ENCODE results near the gene CFDP1. TPM values are rescaled to one million over a fixed set of nuclear protein-coding genes. Genes with fewer than 3 reads are reported as not detected.

CFDP1 gene
- total and polyA plus RNA-seq, 2 of the 13 experiments (the other 11 are each of a cell fraction or from before 2014, with no cell fraction given), result 78.6 to 153 TPM

DNA sequence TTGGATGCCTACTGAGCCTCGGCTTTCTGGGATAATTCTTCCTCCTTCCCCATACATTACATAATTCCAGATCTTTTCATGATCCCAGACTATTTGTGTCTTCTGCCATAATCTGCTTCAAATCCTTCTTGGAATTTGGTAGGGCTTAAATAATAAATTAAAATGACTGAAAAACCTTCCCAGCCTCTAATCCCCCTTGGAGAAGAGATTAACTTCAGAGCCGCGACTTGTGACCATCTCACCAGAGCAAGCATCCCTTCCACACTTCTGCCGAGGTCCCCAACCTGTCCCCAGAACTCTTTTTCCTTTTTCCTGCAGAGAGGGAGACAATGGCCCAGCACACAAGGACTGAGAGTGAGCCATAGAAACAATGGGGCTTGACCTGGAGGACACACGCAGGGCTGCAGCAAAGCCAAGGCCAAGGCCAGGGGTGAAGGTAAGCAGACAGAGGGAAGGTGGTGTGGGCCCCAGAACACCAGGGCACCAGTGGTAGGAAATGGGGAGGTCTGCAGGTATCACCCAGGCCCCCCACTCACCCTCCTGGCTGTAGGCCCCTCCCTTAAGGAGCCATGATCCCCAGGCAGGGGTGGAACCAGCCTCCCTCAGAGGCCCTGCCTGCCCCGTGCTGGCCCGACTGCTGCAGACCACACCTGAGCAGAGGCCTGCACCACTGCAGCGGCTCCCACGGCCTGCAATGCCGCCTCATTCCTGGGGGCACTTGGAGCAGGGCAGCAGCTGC, 172.3 kb downstream of the CFDP1 start (continued):
- TF ChIP-seq TEAD3 (CRISPR knock-in tag; optimal IDR thresholded peaks at IDR 0.05; ENCODE audit: borderline replicate concordance) (peak; percentile 55), USF2 (IDR thresholded peaks at IDR 0.05; ENCODE audit: low read depth, low read length) (no peak), USF2 (CRISPR knock-in tag; IDR thresholded peaks at IDR 0.05; ENCODE audit: borderline replicate concordance) (no peak), MAX (IDR thresholded peaks at IDR 0.05) (no peak; the same call in 1 of the 2 replicates), ZNF660 (CRISPR knock-in tag; IDR thresholded peaks at IDR 0.05; ENCODE audit: borderline replicate concordance, low read depth) (no peak), EZH2 (conservative IDR thresholded peaks at IDR 0.05; ENCODE audit: low read depth, low read length) (no peak), NFE2L1 (CRISPR knock-in tag; IDR thresholded peaks at IDR 0.05; ENCODE audit: borderline replicate concordance) (no peak), PCBP2 (optimal IDR thresholded peaks at IDR 0.05; ENCODE audit: low read depth, low read length, poor library complexity, severe bottlenecking) (no peak), TFE3 (CRISPR knock-in tag; IDR thresholded peaks at IDR 0.05) (no peak), ZEB1 (IDR thresholded peaks at IDR 0.05; ENCODE audit: insufficient replicate concordance, low read depth) (no peak), NRL (CRISPR knock-in tag; IDR thresholded peaks at IDR 0.05; ENCODE audit: borderline replicate concordance) (no peak), TRIM22 (IDR thresholded peaks at IDR 0.05) (no peak), MLX (CRISPR knock-in tag; IDR thresholded peaks at IDR 0.05) (no peak)
- TF ChIP-seq, protein P1, sequence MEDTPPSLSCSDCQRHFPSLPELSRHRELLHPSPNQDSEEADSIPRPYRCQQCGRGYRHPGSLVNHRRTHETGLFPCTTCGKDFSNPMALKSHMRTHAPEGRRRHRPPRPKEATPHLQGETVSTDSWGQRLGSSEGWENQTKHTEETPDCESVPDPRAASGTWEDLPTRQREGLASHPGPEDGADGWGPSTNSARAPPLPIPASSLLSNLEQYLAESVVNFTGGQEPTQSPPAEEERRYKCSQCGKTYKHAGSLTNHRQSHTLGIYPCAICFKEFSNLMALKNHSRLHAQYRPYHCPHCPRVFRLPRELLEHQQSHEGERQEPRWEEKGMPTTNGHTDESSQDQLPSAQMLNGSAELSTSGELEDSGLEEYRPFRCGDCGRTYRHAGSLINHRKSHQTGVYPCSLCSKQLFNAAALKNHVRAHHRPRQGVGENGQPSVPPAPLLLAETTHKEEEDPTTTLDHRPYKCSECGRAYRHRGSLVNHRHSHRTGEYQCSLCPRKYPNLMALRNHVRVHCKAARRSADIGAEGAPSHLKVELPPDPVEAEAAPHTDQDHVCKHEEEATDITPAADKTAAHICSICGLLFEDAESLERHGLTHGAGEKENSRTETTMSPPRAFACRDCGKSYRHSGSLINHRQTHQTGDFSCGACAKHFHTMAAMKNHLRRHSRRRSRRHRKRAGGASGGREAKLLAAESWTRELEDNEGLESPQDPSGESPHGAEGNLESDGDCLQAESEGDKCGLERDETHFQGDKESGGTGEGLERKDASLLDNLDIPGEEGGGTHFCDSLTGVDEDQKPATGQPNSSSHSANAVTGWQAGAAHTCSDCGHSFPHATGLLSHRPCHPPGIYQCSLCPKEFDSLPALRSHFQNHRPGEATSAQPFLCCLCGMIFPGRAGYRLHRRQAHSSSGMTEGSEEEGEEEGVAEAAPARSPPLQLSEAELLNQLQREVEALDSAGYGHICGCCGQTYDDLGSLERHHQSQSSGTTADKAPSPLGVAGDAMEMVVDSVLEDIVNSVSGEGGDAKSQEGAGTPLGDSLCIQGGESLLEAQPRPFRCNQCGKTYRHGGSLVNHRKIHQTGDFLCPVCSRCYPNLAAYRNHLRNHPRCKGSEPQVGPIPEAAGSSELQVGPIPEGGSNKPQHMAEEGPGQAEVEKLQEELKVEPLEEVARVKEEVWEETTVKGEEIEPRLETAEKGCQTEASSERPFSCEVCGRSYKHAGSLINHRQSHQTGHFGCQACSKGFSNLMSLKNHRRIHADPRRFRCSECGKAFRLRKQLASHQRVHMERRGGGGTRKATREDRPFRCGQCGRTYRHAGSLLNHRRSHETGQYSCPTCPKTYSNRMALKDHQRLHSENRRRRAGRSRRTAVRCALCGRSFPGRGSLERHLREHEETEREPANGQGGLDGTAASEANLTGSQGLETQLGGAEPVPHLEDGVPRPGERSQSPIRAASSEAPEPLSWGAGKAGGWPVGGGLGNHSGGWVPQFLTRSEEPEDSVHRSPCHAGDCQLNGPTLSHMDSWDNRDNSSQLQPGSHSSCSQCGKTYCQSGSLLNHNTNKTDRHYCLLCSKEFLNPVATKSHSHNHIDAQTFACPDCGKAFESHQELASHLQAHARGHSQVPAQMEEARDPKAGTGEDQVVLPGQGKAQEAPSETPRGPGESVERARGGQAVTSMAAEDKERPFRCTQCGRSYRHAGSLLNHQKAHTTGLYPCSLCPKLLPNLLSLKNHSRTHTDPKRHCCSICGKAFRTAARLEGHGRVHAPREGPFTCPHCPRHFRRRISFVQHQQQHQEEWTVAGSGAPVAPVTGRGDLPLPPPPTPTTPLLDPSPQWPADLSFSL (CRISPR knock-in tag; IDR thresholded peaks at IDR 0.05), result no peak

Measured in HepG2 (cell line).